GM12878 (cell line): Measurements from ENCODE around the gene NDUFB7.

Experiments used
- HDAC6 ChIP-seq: fragments of 200-600 bp; sonication (generic); IDR thresholded peaks from one replicate; pipeline ENCODE4 v1.8.0; 2017; ENCODE audit warnings: antibody characterized with exemption; ENCODE audit not compliant: unreplicated experiment
- ZNF384 ChIP-seq: IDR thresholded peaks from 2 replicates; pipeline ENCODE4 v1.6.1; 2012; ENCODE audit warnings: low read depth, mild to moderate bottlenecking, low read length, improper control_type of control experiment, borderline replicate concordance
- TF ChIP-seq, protein P1 (sequence below): fragments of 450-650 bp; IDR thresholded peaks from 2 replicates; pipeline ENCODE4 v1.6.1; 2017; ENCODE audit warnings: mild to moderate bottlenecking
- TF ChIP-seq, protein P2 (sequence below): fragments of 450-650 bp; IDR thresholded peaks from 2 replicates; pipeline ENCODE4 v1.6.1; 2018; ENCODE audit warnings: mild to moderate bottlenecking, low read depth, moderate library complexity; ENCODE audit not compliant: partially characterized antibody
- TF ChIP-seq, protein P3 (sequence below): fragments of 450-650 bp; IDR thresholded peaks from 2 replicates; pipeline ENCODE4 v1.6.1; 2018; ENCODE audit warnings: borderline replicate concordance, mild to moderate bottlenecking; ENCODE audit not compliant: partially characterized antibody

DNA sequence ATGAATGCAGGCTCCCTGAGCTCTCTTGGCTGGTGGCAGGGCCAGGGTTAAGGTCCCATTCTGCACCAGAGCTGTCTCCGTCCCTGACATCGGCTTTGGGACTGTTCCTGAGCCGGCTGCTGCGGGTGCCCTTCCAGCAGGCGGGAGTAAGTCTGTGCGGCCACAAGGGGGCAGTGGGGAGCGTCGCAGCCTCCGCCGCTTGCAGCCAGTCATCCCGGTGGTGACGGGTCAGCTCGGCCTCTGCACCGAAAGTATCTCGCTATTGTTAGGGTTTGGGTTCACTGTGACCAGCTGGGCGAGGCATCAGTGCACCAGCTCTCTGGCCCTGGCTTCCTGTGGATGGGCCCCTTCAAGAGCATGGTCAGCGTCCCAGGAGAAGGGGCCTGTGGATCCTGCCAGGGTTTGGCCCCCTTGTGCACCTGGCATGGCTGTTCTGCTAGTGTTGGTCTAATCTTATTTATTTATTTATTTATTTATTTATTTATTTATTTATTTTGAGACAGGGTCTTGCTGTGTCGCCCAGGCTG is 15.1 kb downstream of the NDUFB7 start:
- TF ChIP-seq HDAC6 (no peak), ZNF384 (no peak)
- TF ChIP-seq, protein P1, sequence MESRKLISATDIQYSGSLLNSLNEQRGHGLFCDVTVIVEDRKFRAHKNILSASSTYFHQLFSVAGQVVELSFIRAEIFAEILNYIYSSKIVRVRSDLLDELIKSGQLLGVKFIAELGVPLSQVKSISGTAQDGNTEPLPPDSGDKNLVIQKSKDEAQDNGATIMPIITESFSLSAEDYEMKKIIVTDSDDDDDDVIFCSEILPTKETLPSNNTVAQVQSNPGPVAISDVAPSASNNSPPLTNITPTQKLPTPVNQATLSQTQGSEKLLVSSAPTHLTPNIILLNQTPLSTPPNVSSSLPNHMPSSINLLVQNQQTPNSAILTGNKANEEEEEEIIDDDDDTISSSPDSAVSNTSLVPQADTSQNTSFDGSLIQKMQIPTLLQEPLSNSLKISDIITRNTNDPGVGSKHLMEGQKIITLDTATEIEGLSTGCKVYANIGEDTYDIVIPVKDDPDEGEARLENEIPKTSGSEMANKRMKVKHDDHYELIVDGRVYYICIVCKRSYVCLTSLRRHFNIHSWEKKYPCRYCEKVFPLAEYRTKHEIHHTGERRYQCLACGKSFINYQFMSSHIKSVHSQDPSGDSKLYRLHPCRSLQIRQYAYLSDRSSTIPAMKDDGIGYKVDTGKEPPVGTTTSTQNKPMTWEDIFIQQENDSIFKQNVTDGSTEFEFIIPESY = no peak
- TF ChIP-seq, protein P2, sequence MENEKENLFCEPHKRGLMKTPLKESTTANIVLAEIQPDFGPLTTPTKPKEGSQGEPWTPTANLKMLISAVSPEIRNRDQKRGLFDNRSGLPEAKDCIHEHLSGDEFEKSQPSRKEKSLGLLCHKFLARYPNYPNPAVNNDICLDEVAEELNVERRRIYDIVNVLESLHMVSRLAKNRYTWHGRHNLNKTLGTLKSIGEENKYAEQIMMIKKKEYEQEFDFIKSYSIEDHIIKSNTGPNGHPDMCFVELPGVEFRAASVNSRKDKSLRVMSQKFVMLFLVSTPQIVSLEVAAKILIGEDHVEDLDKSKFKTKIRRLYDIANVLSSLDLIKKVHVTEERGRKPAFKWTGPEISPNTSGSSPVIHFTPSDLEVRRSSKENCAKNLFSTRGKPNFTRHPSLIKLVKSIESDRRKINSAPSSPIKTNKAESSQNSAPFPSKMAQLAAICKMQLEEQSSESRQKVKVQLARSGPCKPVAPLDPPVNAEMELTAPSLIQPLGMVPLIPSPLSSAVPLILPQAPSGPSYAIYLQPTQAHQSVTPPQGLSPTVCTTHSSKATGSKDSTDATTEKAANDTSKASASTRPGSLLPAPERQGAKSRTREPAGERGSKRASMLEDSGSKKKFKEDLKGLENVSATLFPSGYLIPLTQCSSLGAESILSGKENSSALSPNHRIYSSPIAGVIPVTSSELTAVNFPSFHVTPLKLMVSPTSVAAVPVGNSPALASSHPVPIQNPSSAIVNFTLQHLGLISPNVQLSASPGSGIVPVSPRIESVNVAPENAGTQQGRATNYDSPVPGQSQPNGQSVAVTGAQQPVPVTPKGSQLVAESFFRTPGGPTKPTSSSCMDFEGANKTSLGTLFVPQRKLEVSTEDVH = no peak
- TF ChIP-seq, protein P3, sequence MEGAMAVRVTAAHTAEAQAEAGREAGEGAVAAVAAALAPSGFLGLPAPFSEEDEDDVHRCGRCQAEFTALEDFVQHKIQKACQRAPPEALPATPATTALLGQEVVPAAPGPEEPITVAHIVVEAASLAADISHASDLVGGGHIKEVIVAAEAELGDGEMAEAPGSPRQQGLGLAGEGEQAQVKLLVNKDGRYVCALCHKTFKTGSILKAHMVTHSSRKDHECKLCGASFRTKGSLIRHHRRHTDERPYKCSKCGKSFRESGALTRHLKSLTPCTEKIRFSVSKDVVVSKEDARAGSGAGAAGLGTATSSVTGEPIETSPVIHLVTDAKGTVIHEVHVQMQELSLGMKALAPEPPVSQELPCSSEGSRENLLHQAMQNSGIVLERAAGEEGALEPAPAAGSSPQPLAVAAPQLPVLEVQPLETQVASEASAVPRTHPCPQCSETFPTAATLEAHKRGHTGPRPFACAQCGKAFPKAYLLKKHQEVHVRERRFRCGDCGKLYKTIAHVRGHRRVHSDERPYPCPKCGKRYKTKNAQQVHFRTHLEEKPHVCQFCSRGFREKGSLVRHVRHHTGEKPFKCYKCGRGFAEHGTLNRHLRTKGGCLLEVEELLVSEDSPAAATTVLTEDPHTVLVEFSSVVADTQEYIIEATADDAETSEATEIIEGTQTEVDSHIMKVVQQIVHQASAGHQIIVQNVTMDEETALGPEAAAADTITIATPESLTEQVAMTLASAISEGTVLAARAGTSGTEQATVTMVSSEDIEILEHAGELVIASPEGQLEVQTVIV = no peak
